ENCODE results near the gene FGD3. TPM values are rescaled to one million over a fixed set of nuclear protein-coding genes. Genes with fewer than 3 reads are reported as not detected.

Gene FGD3
- total and polyA plus RNA-seq, 2 of the 8 experiments (the other 6 are each of a cell fraction or from before 2014, with no cell fraction given) = 1.4 to 1.9 TPM

- TF ChIP-seq GABPA (IDR thresholded peaks at IDR 0.05; ENCODE audit: borderline replicate concordance, insufficient read depth, low read length) (no peak), SP4 (IDR thresholded peaks at IDR 0.05; ENCODE audit: low read length) (no peak), RBBP5 (IDR thresholded peaks at IDR 0.05; ENCODE audit: borderline replicate concordance, low read depth, low read length) (no peak), RNF2 (IDR thresholded peaks at IDR 0.05; ENCODE audit: borderline replicate concordance, low read depth, low read length, missing control alignments, poor library complexity, severe bottlenecking) (no peak), JUN (IDR thresholded peaks at IDR 0.05; ENCODE audit: low read depth, low read length) (no peak), EGR1 (IDR thresholded peaks at IDR 0.05; ENCODE audit: borderline replicate concordance, low read depth, low read length) (no peak), SIX5 (IDR thresholded peaks at IDR 0.05; ENCODE audit: low read depth, low read length) (no peak), SIRT6 (IDR thresholded peaks at IDR 0.05; ENCODE audit: low read length) (no peak)
These were observed 135.6 kb downstream of the FGD3 start (continued) for GRCh38 chr9:93082841-93083411.

Measured in H1 (cell line).